ENCODE data around the gene SRI.

DNA sequence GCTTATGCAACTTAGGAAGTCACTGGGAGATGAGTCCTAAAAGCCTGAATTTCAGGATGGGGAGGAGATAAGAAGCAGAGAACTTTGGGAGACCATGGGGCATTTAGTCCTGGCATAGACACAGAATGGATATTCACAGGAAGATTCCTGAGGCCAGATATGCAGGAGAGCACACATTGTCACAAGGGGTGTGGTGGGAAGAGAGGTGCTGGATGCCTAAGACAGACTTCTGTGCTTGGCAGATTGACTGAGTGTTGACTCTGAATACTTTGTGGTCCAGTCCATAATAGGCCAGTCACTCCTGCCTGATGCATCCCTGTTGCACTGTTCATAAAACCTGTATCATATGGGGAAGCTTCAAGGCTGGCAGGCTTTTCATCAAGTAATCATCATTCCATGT, 18.5 kb downstream of the SRI start:
- no peak for TF ChIP-seq EGR1 (IDR thresholded peaks at IDR 0.05; ENCODE audit: low read depth in 2 of 2)
- TF ChIP-seq, protein P1, sequence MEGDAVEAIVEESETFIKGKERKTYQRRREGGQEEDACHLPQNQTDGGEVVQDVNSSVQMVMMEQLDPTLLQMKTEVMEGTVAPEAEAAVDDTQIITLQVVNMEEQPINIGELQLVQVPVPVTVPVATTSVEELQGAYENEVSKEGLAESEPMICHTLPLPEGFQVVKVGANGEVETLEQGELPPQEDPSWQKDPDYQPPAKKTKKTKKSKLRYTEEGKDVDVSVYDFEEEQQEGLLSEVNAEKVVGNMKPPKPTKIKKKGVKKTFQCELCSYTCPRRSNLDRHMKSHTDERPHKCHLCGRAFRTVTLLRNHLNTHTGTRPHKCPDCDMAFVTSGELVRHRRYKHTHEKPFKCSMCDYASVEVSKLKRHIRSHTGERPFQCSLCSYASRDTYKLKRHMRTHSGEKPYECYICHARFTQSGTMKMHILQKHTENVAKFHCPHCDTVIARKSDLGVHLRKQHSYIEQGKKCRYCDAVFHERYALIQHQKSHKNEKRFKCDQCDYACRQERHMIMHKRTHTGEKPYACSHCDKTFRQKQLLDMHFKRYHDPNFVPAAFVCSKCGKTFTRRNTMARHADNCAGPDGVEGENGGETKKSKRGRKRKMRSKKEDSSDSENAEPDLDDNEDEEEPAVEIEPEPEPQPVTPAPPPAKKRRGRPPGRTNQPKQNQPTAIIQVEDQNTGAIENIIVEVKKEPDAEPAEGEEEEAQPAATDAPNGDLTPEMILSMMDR (IDR thresholded peaks at IDR 0.05; ENCODE audit: low read depth, low read length, missing input control), result no peak
- TF ChIP-seq TAF1 (conservative IDR thresholded peaks at IDR 0.05), result no peak
- no peak for TF ChIP-seq HNF4G (IDR thresholded peaks at IDR 0.05)
- TF ChIP-seq FOXA2 (IDR thresholded peaks at IDR 0.05), result no peak
- TF ChIP-seq RAD21 (IDR thresholded peaks at IDR 0.05), result no peak
- TF ChIP-seq, protein P2, sequence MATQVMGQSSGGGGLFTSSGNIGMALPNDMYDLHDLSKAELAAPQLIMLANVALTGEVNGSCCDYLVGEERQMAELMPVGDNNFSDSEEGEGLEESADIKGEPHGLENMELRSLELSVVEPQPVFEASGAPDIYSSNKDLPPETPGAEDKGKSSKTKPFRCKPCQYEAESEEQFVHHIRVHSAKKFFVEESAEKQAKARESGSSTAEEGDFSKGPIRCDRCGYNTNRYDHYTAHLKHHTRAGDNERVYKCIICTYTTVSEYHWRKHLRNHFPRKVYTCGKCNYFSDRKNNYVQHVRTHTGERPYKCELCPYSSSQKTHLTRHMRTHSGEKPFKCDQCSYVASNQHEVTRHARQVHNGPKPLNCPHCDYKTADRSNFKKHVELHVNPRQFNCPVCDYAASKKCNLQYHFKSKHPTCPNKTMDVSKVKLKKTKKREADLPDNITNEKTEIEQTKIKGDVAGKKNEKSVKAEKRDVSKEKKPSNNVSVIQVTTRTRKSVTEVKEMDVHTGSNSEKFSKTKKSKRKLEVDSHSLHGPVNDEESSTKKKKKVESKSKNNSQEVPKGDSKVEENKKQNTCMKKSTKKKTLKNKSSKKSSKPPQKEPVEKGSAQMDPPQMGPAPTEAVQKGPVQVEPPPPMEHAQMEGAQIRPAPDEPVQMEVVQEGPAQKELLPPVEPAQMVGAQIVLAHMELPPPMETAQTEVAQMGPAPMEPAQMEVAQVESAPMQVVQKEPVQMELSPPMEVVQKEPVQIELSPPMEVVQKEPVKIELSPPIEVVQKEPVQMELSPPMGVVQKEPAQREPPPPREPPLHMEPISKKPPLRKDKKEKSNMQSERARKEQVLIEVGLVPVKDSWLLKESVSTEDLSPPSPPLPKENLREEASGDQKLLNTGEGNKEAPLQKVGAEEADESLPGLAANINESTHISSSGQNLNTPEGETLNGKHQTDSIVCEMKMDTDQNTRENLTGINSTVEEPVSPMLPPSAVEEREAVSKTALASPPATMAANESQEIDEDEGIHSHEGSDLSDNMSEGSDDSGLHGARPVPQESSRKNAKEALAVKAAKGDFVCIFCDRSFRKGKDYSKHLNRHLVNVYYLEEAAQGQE (IDR thresholded peaks at IDR 0.05), result no peak
- no peak for TF ChIP-seq JUND (IDR thresholded peaks at IDR 0.05)
- no peak for TF ChIP-seq YY1 (IDR thresholded peaks at IDR 0.05)
- TF ChIP-seq, protein P3, sequence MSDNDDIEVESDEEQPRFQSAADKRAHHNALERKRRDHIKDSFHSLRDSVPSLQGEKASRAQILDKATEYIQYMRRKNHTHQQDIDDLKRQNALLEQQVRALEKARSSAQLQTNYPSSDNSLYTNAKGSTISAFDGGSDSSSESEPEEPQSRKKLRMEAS (IDR thresholded peaks at IDR 0.05), result no peak
- no peak for TF ChIP-seq SP1 (IDR thresholded peaks at IDR 0.05)
- no peak for TF ChIP-seq GABPA (IDR thresholded peaks at IDR 0.05 in 1 of 2, conservative IDR thresholded peaks at IDR 0.05 in 1 of 2)
